Liver (tissue), 10 donors: ENCODE measurements around the gene RPL5. TPM values are rescaled to one million over a fixed set of nuclear protein-coding genes. Genes with fewer than 3 reads are reported as not detected.
A peak's percentile ranks its signal among the peaks of the same experiment; 100 is the strongest.

Source experiments
- DNase-seq: peaks from one replicate; pipeline ENCODE4 v3.0.0-alpha.2; 2017; ENCODE audit warnings: low spot score
- H3K27ac ChIP-seq, 2 donors: one replicate each; pipeline ENCODE4 v1.7.0; 2013; ENCODE audit warnings: inconsistent platforms in 2 of 2, low read length in 2 of 2, control low read depth in 1 of 2, low read depth in 1 of 2, mild to moderate bottlenecking in 1 of 2
- H3K27me3 ChIP-seq, 4 donors: one replicate each; pipeline versions ENCODE4 v1.6.1 to v1.7.0; 2013; ENCODE audit warnings: low read length in 3 of 4, inconsistent platforms in 1 of 4, mild to moderate bottlenecking in 1 of 4, moderate library complexity in 1 of 4; ENCODE audit not compliant: control insufficient read depth in 4 of 4, insufficient read depth in 4 of 4
- H3K36me3 ChIP-seq, 4 donors: one replicate each; pipeline versions ENCODE4 v1.6.1 to v1.7.0; 2013; ENCODE audit warnings: low read length in 3 of 4, mild to moderate bottlenecking in 3 of 4, low read depth in 1 of 4, moderate library complexity in 1 of 4; ENCODE audit not compliant: control insufficient read depth in 4 of 4, insufficient read depth in 3 of 4
- H3K4me1 ChIP-seq, 4 donors: one replicate each; pipeline versions ENCODE4 v1.6.1 to v1.7.0; 2013; ENCODE audit warnings: low read length in 3 of 4, mild to moderate bottlenecking in 3 of 4, moderate library complexity in 1 of 4; ENCODE audit not compliant: control insufficient read depth in 4 of 4, insufficient read depth in 4 of 4
- H3K4me3 ChIP-seq, 3 donors: one replicate each; pipeline versions ENCODE4 v1.6.1 to v1.7.0; 2013; ENCODE audit warnings: low read length in 3 of 3, control low read depth in 1 of 3, low read depth in 1 of 3, mild to moderate bottlenecking in 1 of 3
- H3K9ac ChIP-seq, 2 donors: one replicate each; pipeline ENCODE4 v1.7.0; 2013; ENCODE audit warnings: low read length in 2 of 2, mild to moderate bottlenecking in 2 of 2, moderate library complexity in 2 of 2, control low read depth in 1 of 2, low read depth in 1 of 2
- H3K9me3 ChIP-seq, 4 donors: one replicate each; pipeline versions ENCODE4 v1.6.1 to v1.7.0; 2013; ENCODE audit warnings: low read length in 3 of 4; ENCODE audit not compliant: control insufficient read depth in 4 of 4
- FOXA1 ChIP-seq: IDR thresholded peaks from 2 replicates; pipeline ENCODE4 v1.6.1; 2016; ENCODE audit warnings: antibody characterized with exemption
- HNF4A ChIP-seq, 2 donors: conservative IDR thresholded peaks; 2 replicates each; pipeline ENCODE4 v1.6.1; 2016; ENCODE audit warnings: antibody characterized with exemption in 2 of 2, mild to moderate bottlenecking in 2 of 2
- JUND ChIP-seq, 2 donors: IDR thresholded peaks; 2 replicates each; pipeline ENCODE4 v1.6.1; 2016; ENCODE audit warnings: antibody characterized with exemption in 2 of 2
- SP1 ChIP-seq: IDR thresholded peaks from 2 replicates; pipeline ENCODE4 v1.6.1; 2018; ENCODE audit warnings: antibody characterized with exemption, mild to moderate bottlenecking
- YY1 ChIP-seq: IDR thresholded peaks from 2 replicates; pipeline ENCODE4 v1.6.1; 2016; ENCODE audit warnings: antibody characterized with exemption, mild to moderate bottlenecking
- WGBS: extraction: QIAGEN DNeasy Blood & Tissue Kit; methylation state at CpG from one replicate; pipeline ENCODE4 v1.1.7; 2013; 5-methylcytosine and 5-hydroxymethylcytosine counted together
- polyA plus RNA-seq, 2 donors: library from polyadenylated mRNA; stranded (reverse) in 1 of 2; unstranded in 1 of 2; fragments of 200-250 nt in 1 of 2; fragments of >200 nt in 1 of 2; fragmentation: Nextera tagmentation in 1 of 2; extraction: Ambion mirVana in 1 of 2; gene quantifications; one replicate each; pipeline versions ENCODE4 v1.2.1 to v1.2.3, GENCODE V29; 2013 to 2015
- small RNA-seq: library from RNA; depleted of rRNA; stranded (forward); fragments of <200 nt; gene quantifications from one replicate; pipeline ENCODE3, GENCODE V24; 2014
- total RNA-seq, 2 donors: library from RNA; depleted of rRNA; stranded (reverse); fragments of >200 nt; gene quantifications; one replicate each; pipeline ENCODE4 v1.2.3, GENCODE V29; 2014
- TF ChIP-seq, protein P1 (sequence below): IDR thresholded peaks from 2 replicates; pipeline ENCODE4 v1.6.1; 2016; ENCODE audit warnings: antibody characterized with exemption, mild to moderate bottlenecking
- donor health status: healthy.
- donor health status: healthy.
- donor health status: healthy.
- donor health status: healthy.
- donor health status: healthy.

RPL5 gene
- total and polyA plus RNA-seq, 4 donors = 336 to 765 (median 401) TPM

- no peak for DNase-seq
- Histone ChIP-seq H3K4me1 (peaks cover 0 to 8% (median 4%) of the 10 kb centered on the region in 4 donors), H3K27ac (peak overlapping the region in 1 of 2 donors; percentile 28), H3K4me3 (no peak overlapping the region), H3K9ac (no peak overlapping the region), H3K36me3 (no peaks in the 10 kb centered on the region), H3K9me3 (no peaks in the 10 kb centered on the region), H3K27me3 (no peaks in the 10 kb centered on the region)
- TF ChIP-seq FOXA1 = no peak
- no peak for TF ChIP-seq HNF4A (conservative IDR thresholded peaks at IDR 0.05)
- TF ChIP-seq SP1 = no peak
- no peak for TF ChIP-seq YY1
- TF ChIP-seq, protein P1, sequence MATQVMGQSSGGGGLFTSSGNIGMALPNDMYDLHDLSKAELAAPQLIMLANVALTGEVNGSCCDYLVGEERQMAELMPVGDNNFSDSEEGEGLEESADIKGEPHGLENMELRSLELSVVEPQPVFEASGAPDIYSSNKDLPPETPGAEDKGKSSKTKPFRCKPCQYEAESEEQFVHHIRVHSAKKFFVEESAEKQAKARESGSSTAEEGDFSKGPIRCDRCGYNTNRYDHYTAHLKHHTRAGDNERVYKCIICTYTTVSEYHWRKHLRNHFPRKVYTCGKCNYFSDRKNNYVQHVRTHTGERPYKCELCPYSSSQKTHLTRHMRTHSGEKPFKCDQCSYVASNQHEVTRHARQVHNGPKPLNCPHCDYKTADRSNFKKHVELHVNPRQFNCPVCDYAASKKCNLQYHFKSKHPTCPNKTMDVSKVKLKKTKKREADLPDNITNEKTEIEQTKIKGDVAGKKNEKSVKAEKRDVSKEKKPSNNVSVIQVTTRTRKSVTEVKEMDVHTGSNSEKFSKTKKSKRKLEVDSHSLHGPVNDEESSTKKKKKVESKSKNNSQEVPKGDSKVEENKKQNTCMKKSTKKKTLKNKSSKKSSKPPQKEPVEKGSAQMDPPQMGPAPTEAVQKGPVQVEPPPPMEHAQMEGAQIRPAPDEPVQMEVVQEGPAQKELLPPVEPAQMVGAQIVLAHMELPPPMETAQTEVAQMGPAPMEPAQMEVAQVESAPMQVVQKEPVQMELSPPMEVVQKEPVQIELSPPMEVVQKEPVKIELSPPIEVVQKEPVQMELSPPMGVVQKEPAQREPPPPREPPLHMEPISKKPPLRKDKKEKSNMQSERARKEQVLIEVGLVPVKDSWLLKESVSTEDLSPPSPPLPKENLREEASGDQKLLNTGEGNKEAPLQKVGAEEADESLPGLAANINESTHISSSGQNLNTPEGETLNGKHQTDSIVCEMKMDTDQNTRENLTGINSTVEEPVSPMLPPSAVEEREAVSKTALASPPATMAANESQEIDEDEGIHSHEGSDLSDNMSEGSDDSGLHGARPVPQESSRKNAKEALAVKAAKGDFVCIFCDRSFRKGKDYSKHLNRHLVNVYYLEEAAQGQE = no peak
- no peak for TF ChIP-seq JUND (IDR thresholded peaks at IDR 0.05)
- WGBS = 97% methylated on average over 2 of the region's 2 CpGs
These were observed 55.6 kb downstream of the RPL5 start for GRCh38 chr1:92887465-92887864.

Small RNA genes lying within 50 kb of the gene (small RNA-seq; reads per million reads assigned to genes)
- not detected for gene RF00432
- 13.0 reads per million, percentile 95 among the genes with 10 or more reads in this experiment for gene SNORA66
- gene SNORD21 = not detected

Other genes with a start within 250 kb of the RPL5 start
- 10 to 100 TPM; 24.6 to 35.9 TPM for gene EVI5, start 46.9 kb upstream of the RPL5 start, total RNA-seq
- 10 to 100 TPM in 1 of 2 donors, 1 to 10 TPM in 1; 4.0 to 13.6 TPM for gene EVI5, start 46.9 kb upstream of the RPL5 start, polyA plus RNA-seq
- gene DIPK1A, start 129.4 kb downstream of the RPL5 start, total RNA-seq = 10 to 100 TPM in 1 of 2 donors, 1 to 10 TPM in 1; 7.9 to 11.6 TPM
- 10 to 100 TPM in 1 of 2 donors, 1 to 10 TPM in 1; 9.9 to 10.4 TPM for gene DIPK1A, start 129.4 kb downstream of the RPL5 start, polyA plus RNA-seq
- gene MTF2, start 247.2 kb downstream of the RPL5 start, total RNA-seq = 10 to 100 TPM; 14.9 to 17.8 TPM
- 10 to 100 TPM in 1 of 2 donors, 1 to 10 TPM in 1; 3.2 to 10.3 TPM for gene MTF2, start 247.2 kb downstream of the RPL5 start, polyA plus RNA-seq